ENCODE data around the gene TBX4.

- TF ChIP-seq CTCF (optimal IDR thresholded peaks at IDR 0.05 in 1 of 3, IDR thresholded peaks at IDR 0.05 in 1 of 3, conservative IDR thresholded peaks at IDR 0.05 in 1 of 3; ENCODE audit: extremely low read depth in 1 of 3, insufficient read depth in 2 of 3, low read length in 3 of 3), result no peak
- TF ChIP-seq EZH2 (IDR thresholded peaks at IDR 0.05; ENCODE audit: low read length), result no peak
Measured at GRCh38 chr17:61458000-61458399, 5.8 kb downstream of the TBX4 start.
